ENCODE measurements around the gene BNIP5. TPM values are rescaled to one million over a fixed set of nuclear protein-coding genes. Genes with fewer than 3 reads are reported as not detected.

The BNIP5 gene
- total and polyA plus RNA-seq, 8 donors = 2.4 to 14.8 (median 4.6) TPM

GRCh38 chr6:36370638-36371037, 34.0 kb upstream of the BNIP5 start:
- H3K4me3 ChIP-seq = no peak overlapping the region
- H3K9me3 ChIP-seq = no peaks in the 10 kb centered on the region
- WGBS, 5 donors = 91 to 95% (median 94%) methylated on average over 2 of the region's 2 CpGs
- no peak for TF ChIP-seq POLR2AphosphoS5 (IDR thresholded peaks at IDR 0.05)
- no peak for TF ChIP-seq EP300 (IDR thresholded peaks at IDR 0.05)
- TF ChIP-seq POLR2A (IDR thresholded peaks at IDR 0.05) = no peak
- TF ChIP-seq, protein P1, sequence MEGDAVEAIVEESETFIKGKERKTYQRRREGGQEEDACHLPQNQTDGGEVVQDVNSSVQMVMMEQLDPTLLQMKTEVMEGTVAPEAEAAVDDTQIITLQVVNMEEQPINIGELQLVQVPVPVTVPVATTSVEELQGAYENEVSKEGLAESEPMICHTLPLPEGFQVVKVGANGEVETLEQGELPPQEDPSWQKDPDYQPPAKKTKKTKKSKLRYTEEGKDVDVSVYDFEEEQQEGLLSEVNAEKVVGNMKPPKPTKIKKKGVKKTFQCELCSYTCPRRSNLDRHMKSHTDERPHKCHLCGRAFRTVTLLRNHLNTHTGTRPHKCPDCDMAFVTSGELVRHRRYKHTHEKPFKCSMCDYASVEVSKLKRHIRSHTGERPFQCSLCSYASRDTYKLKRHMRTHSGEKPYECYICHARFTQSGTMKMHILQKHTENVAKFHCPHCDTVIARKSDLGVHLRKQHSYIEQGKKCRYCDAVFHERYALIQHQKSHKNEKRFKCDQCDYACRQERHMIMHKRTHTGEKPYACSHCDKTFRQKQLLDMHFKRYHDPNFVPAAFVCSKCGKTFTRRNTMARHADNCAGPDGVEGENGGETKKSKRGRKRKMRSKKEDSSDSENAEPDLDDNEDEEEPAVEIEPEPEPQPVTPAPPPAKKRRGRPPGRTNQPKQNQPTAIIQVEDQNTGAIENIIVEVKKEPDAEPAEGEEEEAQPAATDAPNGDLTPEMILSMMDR (IDR thresholded peaks at IDR 0.05) = no peak
- DNase-seq = no peak
- no peak overlapping the region for H3K27ac ChIP-seq
- intact Hi-C loops (cut with DNase I; ENCODE audit: low total_unique reads) = no loop called here
- H3K36me3 ChIP-seq = peaks cover 0 to 33% (median 8%) of the 10 kb centered on the region in 4 donors
- no peaks in the 10 kb centered on the region for H3K27me3 ChIP-seq
- no peaks in the 10 kb centered on the region for H3K4me1 ChIP-seq

- WGBS, 5 donors = 81 to 89% (median 88%) methylated on average over 14 of the region's 14 CpGs
- Histone ChIP-seq H3K9me3 (no peaks in the 10 kb centered on the region), H3K36me3 (peaks cover 0 to 31% (median 8%) of the 10 kb centered on the region in 4 donors), H3K4me3 (no peak overlapping the region), H3K27me3 (no peaks in the 10 kb centered on the region), H3K4me1 (peaks cover 0 to 13% (median 0%) of the 10 kb centered on the region in 4 donors), H3K27ac (no peak overlapping the region)
- intact Hi-C loops (cut with DNase I; ENCODE audit: low total_unique reads) = no loop called here
- TF ChIP-seq EP300 (IDR thresholded peaks at IDR 0.05) (no peak), POLR2A (IDR thresholded peaks at IDR 0.05) (no peak), POLR2AphosphoS5 (IDR thresholded peaks at IDR 0.05) (no peak)
- TF ChIP-seq, protein P1 (IDR thresholded peaks at IDR 0.05) = no peak
- no peak for DNase-seq
Measured at GRCh38 chr6:36368921-36369865, 32.5 kb upstream of the BNIP5 start.

DNA sequence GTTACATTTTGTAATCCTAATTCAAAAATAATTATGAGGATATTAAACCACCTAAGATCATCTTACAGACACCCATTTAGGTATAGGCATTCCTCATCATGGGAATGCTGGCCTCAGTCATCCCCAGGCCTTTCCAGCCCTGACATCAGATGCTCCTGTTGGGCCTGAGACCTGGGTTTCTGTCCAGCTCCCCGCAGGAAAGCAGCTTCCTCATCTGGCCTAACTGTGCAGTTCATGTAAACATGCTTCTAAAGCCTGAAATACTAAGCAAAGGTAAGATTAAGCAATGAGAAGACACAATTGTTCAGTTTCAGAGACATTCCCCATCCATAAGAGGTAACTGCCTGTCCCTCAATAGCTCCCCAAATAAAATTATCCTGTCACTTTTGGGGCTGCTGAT, 31.7 kb upstream of the BNIP5 start:
- Histone ChIP-seq H3K4me1 (peaks cover 0 to 14% (median 0%) of the 10 kb centered on the region in 4 donors), H3K9me3 (no peaks in the 10 kb centered on the region), H3K4me3 (no peak overlapping the region), H3K36me3 (peaks cover 0 to 31% (median 8%) of the 10 kb centered on the region in 4 donors), H3K27ac (no peak overlapping the region), H3K27me3 (no peaks in the 10 kb centered on the region)
- WGBS, 5 donors = 62 to 81% (median 70%) methylated on average over 1 of the region's 1 CpG
- DNase-seq = no peak
- intact Hi-C loops (cut with DNase I; ENCODE audit: low total_unique reads) = no loop called here
- no peak for TF ChIP-seq POLR2A (IDR thresholded peaks at IDR 0.05)
- no peak for TF ChIP-seq POLR2AphosphoS5 (IDR thresholded peaks at IDR 0.05)
- TF ChIP-seq EP300 (IDR thresholded peaks at IDR 0.05) = no peak
- TF ChIP-seq, protein P1 (IDR thresholded peaks at IDR 0.05) = no peak

- Histone ChIP-seq H3K4me3 (no peak overlapping the region), H3K4me1 (peaks cover 0 to 14% (median 0%) of the 10 kb centered on the region in 4 donors), H3K36me3 (peaks cover 0 to 31% (median 5%) of the 10 kb centered on the region in 4 donors), H3K27ac (no peak overlapping the region), H3K9me3 (no peaks in the 10 kb centered on the region), H3K27me3 (no peaks in the 10 kb centered on the region)
- intact Hi-C loops (cut with DNase I; ENCODE audit: low total_unique reads) = no loop called here
- DNase-seq = no peak
- TF ChIP-seq POLR2AphosphoS5 (IDR thresholded peaks at IDR 0.05) (no peak), POLR2A (IDR thresholded peaks at IDR 0.05) (no peak), EP300 (IDR thresholded peaks at IDR 0.05) (no peak)
- TF ChIP-seq, protein P1 (IDR thresholded peaks at IDR 0.05) = no peak
- WGBS, 5 donors = 89 to 98% (median 96%) methylated on average over 3 of the region's 3 CpGs
Measured at GRCh38 chr6:36367743-36368142, 31.1 kb upstream of the BNIP5 start.

Data from stomach (tissue), 9 donors.